ENCODE data around the gene SNN. TPM values are rescaled to one million over a fixed set of nuclear protein-coding genes. Genes with fewer than 3 reads are reported as not detected.

SNN gene
- total and polyA plus RNA-seq, 5 donors from 2014 or later: 14.5 to 31.2 (median 24.9) TPM

GRCh38 chr16:11692171-11692570 lies 23.9 kb downstream of the SNN start:
- Histone ChIP-seq H3K4me3 (ENCODE audit: low read depth, low read length) (no peak overlapping the region), H3K9me3 (ENCODE audit: control insufficient read depth in 2 of 2, low read length in 2 of 2) (no peaks in the 10 kb centered on the region), H3K4me1 (ENCODE audit: control insufficient read depth, insufficient read depth, low read length, poor library complexity, severe bottlenecking) (peaks cover 22% of the 10 kb centered on the region), H3K36me3 (ENCODE audit: control insufficient read depth, insufficient read depth, low read length) (peaks cover 75% of the 10 kb centered on the region), H3K27ac (ENCODE audit: insufficient read depth, low read length, poor library complexity, severe bottlenecking) (no peak overlapping the region), H3K27me3 (ENCODE audit: control insufficient read depth, insufficient read depth, low read length) (no peaks in the 10 kb centered on the region)
- Mint-ChIP-seq H3K4me1 (peaks cover 10 to 56% (median 33%) of the 10 kb centered on the region in 4 donors), H3K27me3 (no peaks in the 10 kb centered on the region), H3K4me3 (no peak overlapping the region), H3K9me3 (no peaks in the 10 kb centered on the region), H3K36me3 (peaks cover 54% of the 10 kb centered on the region), H3K27ac (peak overlapping the region in 1 of 3 donors; percentile 27)
- ATAC-seq (ENCODE audit: low read depth in 2 of 2) (no peak), DNase-seq (no peak)

- Histone ChIP-seq H3K27me3 (ENCODE audit: control insufficient read depth, insufficient read depth, low read length) (no peaks in the 10 kb centered on the region), H3K27ac (ENCODE audit: insufficient read depth, low read length, poor library complexity, severe bottlenecking) (no peak overlapping the region), H3K4me3 (ENCODE audit: low read depth, low read length) (no peak overlapping the region), H3K9me3 (ENCODE audit: control insufficient read depth in 2 of 2, low read length in 2 of 2) (no peaks in the 10 kb centered on the region), H3K4me1 (ENCODE audit: control insufficient read depth, insufficient read depth, low read length, poor library complexity, severe bottlenecking) (peaks cover 27% of the 10 kb centered on the region), H3K36me3 (ENCODE audit: control insufficient read depth, insufficient read depth, low read length) (peaks cover 75% of the 10 kb centered on the region)
- Mint-ChIP-seq H3K36me3 (peaks cover 52% of the 10 kb centered on the region), H3K27me3 (no peaks in the 10 kb centered on the region), H3K9me3 (no peaks in the 10 kb centered on the region), H3K4me3 (peak overlapping the region in 1 of 4 donors; percentile 11), H3K27ac (peak overlapping the region in 1 of 3 donors; percentile 27), H3K4me1 (peaks cover 10 to 56% (median 33%) of the 10 kb centered on the region in 4 donors)
- no peak for ATAC-seq (ENCODE audit: low read depth in 2 of 2)
- no peak for DNase-seq
These were observed 24.4 kb downstream of the SNN start for GRCh38 chr16:11692651-11693050.

- Mint-ChIP-seq H3K36me3 (peaks cover 60% of the 10 kb centered on the region), H3K4me3 (peak overlapping the region in 1 of 4 donors; percentile 85), H3K9me3 (no peaks in the 10 kb centered on the region), H3K4me1 (peaks cover 22 to 60% (median 42%) of the 10 kb centered on the region in 4 donors), H3K27me3 (no peaks in the 10 kb centered on the region), H3K27ac (peak overlapping the region; percentile 49 to 92 (median 75))
- Histone ChIP-seq H3K36me3 (ENCODE audit: control insufficient read depth, insufficient read depth, low read length) (peaks cover 78% of the 10 kb centered on the region), H3K4me3 (ENCODE audit: low read depth, low read length) (no peak overlapping the region), H3K27me3 (ENCODE audit: control insufficient read depth, insufficient read depth, low read length) (no peaks in the 10 kb centered on the region), H3K9me3 (ENCODE audit: control insufficient read depth in 2 of 2, low read length in 2 of 2) (no peaks in the 10 kb centered on the region), H3K4me1 (ENCODE audit: control insufficient read depth, insufficient read depth, low read length, poor library complexity, severe bottlenecking) (peaks cover 27% of the 10 kb centered on the region), H3K27ac (ENCODE audit: insufficient read depth, low read length, poor library complexity, severe bottlenecking) (no peak overlapping the region)
- ATAC-seq (ENCODE audit: low read depth in 2 of 2) (no peak), DNase-seq (no peak)
These were observed 28.2 kb downstream of the SNN start for GRCh38 chr16:11696266-11697012.

- H3K27me3 Mint-ChIP-seq: no peaks in the 10 kb centered on the region
- Histone ChIP-seq H3K27me3 (ENCODE audit: control insufficient read depth, insufficient read depth, low read length) (no peaks in the 10 kb centered on the region), H3K4me3 (ENCODE audit: low read depth, low read length) (no peak overlapping the region), H3K36me3 (ENCODE audit: control insufficient read depth, insufficient read depth, low read length) (peaks cover 73% of the 10 kb centered on the region), H3K4me1 (ENCODE audit: control insufficient read depth, insufficient read depth, low read length, poor library complexity, severe bottlenecking) (peaks cover 27% of the 10 kb centered on the region), H3K27ac (ENCODE audit: insufficient read depth, low read length, poor library complexity, severe bottlenecking) (no peak overlapping the region), H3K9me3 (ENCODE audit: control insufficient read depth in 2 of 2, low read length in 2 of 2) (no peaks in the 10 kb centered on the region)
- H3K4me3 Mint-ChIP-seq: no peak overlapping the region
- peaks cover 26 to 64% (median 47%) of the 10 kb centered on the region in 4 donors for H3K4me1 Mint-ChIP-seq
- ATAC-seq (ENCODE audit: low read depth in 2 of 2) (no peak), DNase-seq (no peak)
- H3K9me3 Mint-ChIP-seq: no peaks in the 10 kb centered on the region
- H3K27ac Mint-ChIP-seq: peak overlapping the region in 2 of 3 donors; percentile 45 to 85
- H3K36me3 Mint-ChIP-seq: peaks cover 55% of the 10 kb centered on the region
These were observed 29.1 kb downstream of the SNN start for GRCh38 chr16:11697319-11697718.

DNA sequence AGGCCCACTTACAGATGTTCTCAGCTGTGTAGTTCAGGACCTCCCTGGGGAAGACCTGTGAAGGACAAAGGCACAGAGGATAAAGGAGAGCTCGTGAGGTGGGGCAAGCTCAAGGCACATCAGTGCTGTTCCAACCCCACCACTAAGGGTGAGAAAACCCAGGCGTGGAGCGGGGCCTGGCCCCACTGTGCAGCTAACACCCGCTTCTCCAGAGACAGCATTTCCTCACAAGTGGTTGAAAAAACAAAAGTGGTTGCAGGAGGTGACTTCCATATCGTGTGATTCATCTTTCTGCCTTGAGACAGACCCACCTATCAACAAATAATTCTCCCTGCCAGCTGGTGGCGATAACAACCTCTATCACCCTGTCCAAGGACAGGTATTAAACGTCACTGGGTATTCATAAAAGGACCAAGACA lies 30.0 kb downstream of the SNN start:
- Histone ChIP-seq H3K36me3 (ENCODE audit: control insufficient read depth, insufficient read depth, low read length) (peaks cover 66% of the 10 kb centered on the region), H3K4me1 (ENCODE audit: control insufficient read depth, insufficient read depth, low read length, poor library complexity, severe bottlenecking) (peaks cover 27% of the 10 kb centered on the region), H3K4me3 (ENCODE audit: low read depth, low read length) (no peak overlapping the region), H3K27me3 (ENCODE audit: control insufficient read depth, insufficient read depth, low read length) (no peaks in the 10 kb centered on the region), H3K9me3 (ENCODE audit: control insufficient read depth in 2 of 2, low read length in 2 of 2) (no peaks in the 10 kb centered on the region), H3K27ac (ENCODE audit: insufficient read depth, low read length, poor library complexity, severe bottlenecking) (no peak overlapping the region)
- Mint-ChIP-seq H3K36me3 (peaks cover 53% of the 10 kb centered on the region), H3K27ac (peak overlapping the region in 2 of 3 donors; percentile 76 to 85), H3K27me3 (no peaks in the 10 kb centered on the region), H3K9me3 (peaks cover 0 to 2% (median 0%) of the 10 kb centered on the region in 7 donors), H3K4me3 (peak overlapping the region in 1 of 4 donors; percentile 63), H3K4me1 (peaks cover 26 to 71% (median 53%) of the 10 kb centered on the region in 4 donors)
- ATAC-seq (ENCODE audit: low read depth in 2 of 2): peak; percentile 62 to 74
- peak in 1 of 3 donors; percentile 58 for DNase-seq

DNA sequence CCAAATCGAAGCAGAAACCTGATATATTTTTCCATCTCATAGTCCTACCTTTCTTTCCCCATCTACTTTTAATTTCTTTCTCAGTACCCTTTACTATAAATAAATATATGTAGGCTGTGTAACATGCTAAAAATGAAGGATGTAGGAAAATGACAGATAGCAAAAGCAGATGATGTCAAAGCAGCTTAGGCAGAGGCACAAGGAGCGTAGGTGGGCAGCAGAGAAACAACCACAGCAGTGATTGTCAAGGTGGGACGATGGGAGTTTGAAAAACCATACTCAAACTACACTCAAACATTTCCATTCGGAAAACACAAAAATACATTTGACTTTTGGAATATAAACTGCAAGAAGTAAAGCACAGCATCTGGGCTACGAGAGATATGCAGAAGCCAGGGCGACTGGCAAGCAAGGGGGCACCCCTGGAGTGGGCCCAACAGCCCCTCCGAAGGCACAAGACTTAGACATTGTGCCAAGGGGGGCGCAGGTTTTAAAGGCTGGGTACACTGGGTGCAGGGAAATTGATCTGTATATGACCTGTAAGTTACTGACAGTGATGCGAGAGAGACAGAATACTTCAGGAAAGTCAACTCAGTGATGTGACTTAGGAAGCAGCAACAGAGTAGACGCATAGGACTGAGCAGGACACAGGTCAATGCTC lies 31.1 kb downstream of the SNN start:
- Mint-ChIP-seq H3K9me3 (peaks cover 0 to 2% (median 0%) of the 10 kb centered on the region in 7 donors), H3K27me3 (no peaks in the 10 kb centered on the region), H3K4me3 (peak overlapping the region in 1 of 4 donors; percentile 41), H3K4me1 (peaks cover 30 to 82% (median 60%) of the 10 kb centered on the region in 4 donors), H3K27ac (peak overlapping the region; percentile 76 to 90 (median 86)), H3K36me3 (peaks cover 60% of the 10 kb centered on the region)
- no peaks in the 10 kb centered on the region for H3K9me3 ChIP-seq (ENCODE audit: control insufficient read depth in 2 of 2, low read length in 2 of 2)
- H3K4me3 ChIP-seq (ENCODE audit: low read depth, low read length): no peak overlapping the region
- H3K4me1 ChIP-seq (ENCODE audit: control insufficient read depth, insufficient read depth, low read length, poor library complexity, severe bottlenecking): peaks cover 27% of the 10 kb centered on the region
- DNase-seq (no peak), ATAC-seq (ENCODE audit: low read depth in 2 of 2) (no peak)
- H3K36me3 ChIP-seq (ENCODE audit: control insufficient read depth, insufficient read depth, low read length): peaks cover 59% of the 10 kb centered on the region
- no peaks in the 10 kb centered on the region for H3K27me3 ChIP-seq (ENCODE audit: control insufficient read depth, insufficient read depth, low read length)
- H3K27ac ChIP-seq (ENCODE audit: insufficient read depth, low read length, poor library complexity, severe bottlenecking): no peak overlapping the region

- Mint-ChIP-seq H3K27me3 (no peaks in the 10 kb centered on the region), H3K9me3 (peaks cover 0 to 2% (median 0%) of the 10 kb centered on the region in 7 donors), H3K4me3 (peak overlapping the region in 1 of 4 donors; percentile 29), H3K27ac (peak overlapping the region in 2 of 3 donors; percentile 39 to 44), H3K4me1 (peaks cover 33 to 83% (median 63%) of the 10 kb centered on the region in 4 donors), H3K36me3 (peaks cover 63% of the 10 kb centered on the region)
- Histone ChIP-seq H3K36me3 (ENCODE audit: control insufficient read depth, insufficient read depth, low read length) (peaks cover 50% of the 10 kb centered on the region), H3K9me3 (ENCODE audit: control insufficient read depth in 2 of 2, low read length in 2 of 2) (no peaks in the 10 kb centered on the region), H3K27ac (ENCODE audit: insufficient read depth, low read length, poor library complexity, severe bottlenecking) (no peak overlapping the region), H3K4me3 (ENCODE audit: low read depth, low read length) (no peak overlapping the region), H3K27me3 (ENCODE audit: control insufficient read depth, insufficient read depth, low read length) (no peaks in the 10 kb centered on the region), H3K4me1 (ENCODE audit: control insufficient read depth, insufficient read depth, low read length, poor library complexity, severe bottlenecking) (peaks cover 27% of the 10 kb centered on the region)
- ATAC-seq (ENCODE audit: low read depth in 2 of 2) (no peak), DNase-seq (no peak)
These were observed 32.2 kb downstream of the SNN start for GRCh38 chr16:11700264-11701029.
